GM21526 (cell line): Measurements from ENCODE around the gene KCNK1.

ENCODE experiments used
- ATAC-seq: cut with Tn5 transposase; IDR thresholded peaks from one replicate; pipeline ENCODE4 v1.9.1; 2021; ENCODE audit warnings: moderate library complexity; ENCODE audit not compliant: unreplicated experiment, low FRiP score

Gene KCNK1

GRCh38 chr1:233613252-233614172 is at the start of gene KCNK1:
Gene KCNK1, plus strand, starts transcription at chr1:233614106. Its CDS starts 66 bp downstream, at chr1:233614172.
- ATAC-seq = no peak

GRCh38 chr1:233565313-233565712 is 48.6 kb upstream of the KCNK1 start:
- no peak for ATAC-seq

GRCh38 chr1:233566886-233567285 is 47.0 kb upstream of the KCNK1 start:
- ATAC-seq = no peak

- ATAC-seq = no peak
Observed at GRCh38 chr1:233569636-233570035, 44.3 kb upstream of the KCNK1 start.

- no peak for ATAC-seq
Observed at GRCh38 chr1:233570216-233570615, 43.7 kb upstream of the KCNK1 start.

GRCh38 chr1:233570706-233571105 is 43.2 kb upstream of the KCNK1 start:
- no peak for ATAC-seq

- no peak for ATAC-seq
Observed at GRCh38 chr1:233572896-233573295, 41.0 kb upstream of the KCNK1 start.

- no peak for ATAC-seq
Observed at GRCh38 chr1:233575450-233575849, 38.5 kb upstream of the KCNK1 start.

- ATAC-seq = no peak
Observed at GRCh38 chr1:233582439-233582838, 31.5 kb upstream of the KCNK1 start.

GRCh38 chr1:233584376-233584775 is 29.5 kb upstream of the KCNK1 start:
- ATAC-seq = no peak

- ATAC-seq = no peak
Observed at GRCh38 chr1:233584931-233585330, 29.0 kb upstream of the KCNK1 start.

- ATAC-seq = no peak
Observed at GRCh38 chr1:233586301-233586700, 27.6 kb upstream of the KCNK1 start.

GRCh38 chr1:233587196-233587595 is 26.7 kb upstream of the KCNK1 start:
- ATAC-seq = no peak

GRCh38 chr1:233587958-233588799 is 25.7 kb upstream of the KCNK1 start:
- ATAC-seq = no peak

GRCh38 chr1:233597489-233597901 is 16.4 kb upstream of the KCNK1 start:
- ATAC-seq = no peak

GRCh38 chr1:233598891-233599541 is 14.9 kb upstream of the KCNK1 start:
- peak; percentile 94 for ATAC-seq

- peak; percentile 48 for ATAC-seq
Observed at GRCh38 chr1:233599542-233600073, 14.3 kb upstream of the KCNK1 start.

GRCh38 chr1:233600488-233600887 is 13.4 kb upstream of the KCNK1 start:
- ATAC-seq = no peak

GRCh38 chr1:233603478-233603877 is 10.4 kb upstream of the KCNK1 start:
- no peak for ATAC-seq

GRCh38 chr1:233605205-233605604 is 8.7 kb upstream of the KCNK1 start:
- ATAC-seq = no peak

GRCh38 chr1:233606813-233607212 is 7.1 kb upstream of the KCNK1 start:
- no peak for ATAC-seq
